Activated CD4-positive, alpha-beta memory T cell treated with anti-CD3 and anti-CD28 coated beads, Interleukin-2, amount 10 ng/mL, durations not matched to agents 7 days and 5 days (primary cell): ENCODE measurements around the gene MRPL34. TPM values are rescaled to one million over a fixed set of nuclear protein-coding genes. Genes with fewer than 3 reads are reported as not detected.

ENCODE experiments used
- CTCF ChIA-PET: fragments of 350-600 bp; sonication (Branson Sonifier 250); formaldehyde crosslinking; loops from one replicate; lab custom pipeline; 2021; ENCODE audit warnings: antibody characterized with exemption, inconsistent platforms; lab: Charles Lee
- POLR2A ChIA-PET: fragments of 350-600 bp; sonication (Branson Sonifier 250); formaldehyde crosslinking; loops from one replicate; lab custom pipeline; 2021; ENCODE audit warnings: antibody characterized with exemption; lab: Charles Lee
- DNase-seq: peaks from one replicate; pipeline ENCODE4 v3.0.0-alpha.2; 2020
- H3K27ac Mint-ChIP-seq: one replicate; pipeline ENCODE4 v1.8.0; 2021; ENCODE audit warnings: mild to moderate bottlenecking, mixed read lengths
- H3K27me3 Mint-ChIP-seq: one replicate; pipeline ENCODE4 v1.8.0; 2021; ENCODE audit warnings: mixed read lengths
- H3K36me3 Mint-ChIP-seq: one replicate; pipeline ENCODE4 v1.8.0; 2021; ENCODE audit warnings: low read depth, mixed read lengths
- H3K4me1 Mint-ChIP-seq: one replicate; pipeline ENCODE4 v1.8.0; 2021; ENCODE audit warnings: mixed read lengths
- H3K4me3 Mint-ChIP-seq: one replicate; pipeline ENCODE4 v1.8.0; 2021; ENCODE audit warnings: mild to moderate bottlenecking, mixed read lengths
- H3K9me3 Mint-ChIP-seq: one replicate; pipeline ENCODE4 v1.8.0; 2021; ENCODE audit warnings: mixed read lengths
- total RNA-seq, 2 experiments: library from RNA; stranded (reverse); gene quantifications; one replicate each; pipeline ENCODE4 v1.2.3, GENCODE V29; 2021

MRPL34 gene
- total RNA-seq, 2 experiments from 2014 or later: 82.8 to 98.3 TPM

GRCh38 chr19:17318966-17319365 lies 13.3 kb downstream of the MRPL34 start:
- DNase-seq: no peak
- Mint-ChIP-seq H3K27me3 (no peaks in the 10 kb centered on the region), H3K4me1 (peaks cover 26% of the 10 kb centered on the region), H3K36me3 (peaks cover 45% of the 10 kb centered on the region), H3K4me3 (no peak overlapping the region), H3K27ac (peak overlapping the region; percentile 47), H3K9me3 (no peaks in the 10 kb centered on the region)
- ChIA-PET CTCF (no interaction called here), POLR2A (interaction anchor here (1.0 kb wide), 2 partner anchors 9 kb away, joined by 3 to 5 read pairs; no protein-coding TSS in a partner anchor)

- CTCF ChIA-PET: no interaction called here
Measured at GRCh38 chr19:17319473-17320238, 14.0 kb downstream of the MRPL34 start.

DNA sequence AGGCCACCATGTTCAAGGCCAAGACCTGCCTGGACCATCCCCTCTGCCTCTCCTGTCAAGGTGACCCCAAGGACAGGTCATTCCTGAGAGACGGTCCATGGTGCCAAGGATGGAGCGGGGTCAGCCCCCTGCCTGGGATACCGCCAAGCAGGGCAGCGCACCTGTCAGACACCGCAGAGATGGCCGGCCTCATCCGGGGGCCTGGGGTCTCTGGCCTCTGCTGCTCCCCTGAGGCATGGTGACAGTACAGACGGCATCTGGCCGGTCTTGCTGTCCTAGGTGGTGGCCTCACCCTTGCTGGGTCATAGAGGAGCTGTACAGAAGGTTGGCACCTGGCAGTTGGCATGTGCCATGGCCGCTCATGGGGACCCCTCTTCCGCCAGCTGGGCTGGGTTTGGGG lies 14.8 kb downstream of the MRPL34 start:
- DNase-seq: no peak
- Mint-ChIP-seq H3K27me3 (no peaks in the 10 kb centered on the region), H3K9me3 (no peaks in the 10 kb centered on the region), H3K36me3 (peaks cover 36% of the 10 kb centered on the region), H3K4me1 (peaks cover 25% of the 10 kb centered on the region), H3K4me3 (no peak overlapping the region), H3K27ac (no peak overlapping the region)
- CTCF ChIA-PET: interaction anchor here (1.5 kb wide), 1 partner anchor 11 kb away, joined by 3 read pairs; the partner anchor contains the start of gene DDA1
- POLR2A ChIA-PET: interaction anchor here (1.3 to 4.9 kb wide), 2 partner anchors 10 to 13 kb away, joined by 3 to 21 read pairs; no protein-coding TSS in a partner anchor

More at GRCh38 chr19:17319473-17320238, 14.0 kb downstream of the MRPL34 start:
- peaks cover 26% of the 10 kb centered on the region for H3K4me1 Mint-ChIP-seq
- H3K4me3 Mint-ChIP-seq: no peak overlapping the region
- peaks cover 38% of the 10 kb centered on the region for H3K36me3 Mint-ChIP-seq
- no peaks in the 10 kb centered on the region for H3K27me3 Mint-ChIP-seq
- DNase-seq: no peak
- POLR2A ChIA-PET: interaction anchor here (1.0 kb wide), 2 partner anchors 8 to 9 kb away, joined by 3 to 5 read pairs; no protein-coding TSS in a partner anchor
- no peaks in the 10 kb centered on the region for H3K9me3 Mint-ChIP-seq
- no peak overlapping the region for H3K27ac Mint-ChIP-seq

DNA sequence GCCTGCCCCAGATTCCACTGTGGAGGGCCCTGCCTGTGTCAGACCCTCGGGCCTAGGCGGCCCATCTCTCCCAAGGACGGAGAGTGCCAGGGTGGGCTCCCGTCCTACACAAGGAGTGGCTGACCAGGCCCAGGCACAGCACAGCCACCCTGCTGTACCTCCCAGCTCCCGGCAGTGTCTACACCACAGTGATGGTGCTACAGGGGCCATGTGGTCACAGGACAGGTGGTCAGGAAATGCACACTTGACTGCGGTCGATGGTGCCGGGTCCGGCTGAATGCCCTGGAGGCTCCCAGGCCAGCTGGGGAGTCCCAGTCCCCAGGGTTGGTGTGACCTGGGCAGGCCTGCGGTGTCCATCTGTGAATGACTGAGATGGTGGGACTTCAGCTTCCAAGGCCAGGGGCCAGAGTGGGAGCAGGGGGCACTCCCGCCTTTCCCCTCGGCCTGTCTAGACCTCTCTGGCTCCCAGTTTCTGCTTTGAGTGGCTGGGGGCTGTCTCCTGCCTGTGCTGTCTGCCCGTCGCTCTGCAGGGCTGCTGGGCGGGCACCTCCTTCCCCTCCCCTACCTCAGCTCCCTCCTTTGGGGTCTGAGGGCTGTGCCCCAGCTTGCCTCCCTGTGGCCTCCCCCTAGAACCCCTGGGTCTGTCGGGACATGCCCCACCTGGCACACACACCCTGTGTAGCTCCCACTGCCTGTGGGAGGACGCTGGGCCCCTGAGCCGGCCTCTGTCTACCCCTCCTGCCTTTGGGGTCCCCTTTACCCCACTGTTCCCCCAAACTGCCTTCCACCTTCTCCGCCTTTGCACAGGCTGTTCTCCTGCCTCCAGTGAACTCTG lies 16.2 kb downstream of the MRPL34 start:
- no peak for DNase-seq
- no peak overlapping the region for H3K27ac Mint-ChIP-seq
- peaks cover 28% of the 10 kb centered on the region for H3K36me3 Mint-ChIP-seq
- ChIA-PET CTCF (interaction anchor here (0.6 to 1.5 kb wide), 2 partner anchors 12 to 63 kb away, joined by 3 to 4 read pairs; partner anchors contain the start of gene DDA1), POLR2A (interaction anchor here (0.7 to 4.9 kb wide), 5 partner anchors 8 to 12 kb away, joined by 3 to 21 read pairs (median 3); partner anchors contain the start of gene DDA1)
- H3K4me1 Mint-ChIP-seq: peaks cover 13% of the 10 kb centered on the region
- H3K9me3 Mint-ChIP-seq: no peaks in the 10 kb centered on the region
- H3K27me3 Mint-ChIP-seq: no peaks in the 10 kb centered on the region
- no peak overlapping the region for H3K4me3 Mint-ChIP-seq

DNA sequence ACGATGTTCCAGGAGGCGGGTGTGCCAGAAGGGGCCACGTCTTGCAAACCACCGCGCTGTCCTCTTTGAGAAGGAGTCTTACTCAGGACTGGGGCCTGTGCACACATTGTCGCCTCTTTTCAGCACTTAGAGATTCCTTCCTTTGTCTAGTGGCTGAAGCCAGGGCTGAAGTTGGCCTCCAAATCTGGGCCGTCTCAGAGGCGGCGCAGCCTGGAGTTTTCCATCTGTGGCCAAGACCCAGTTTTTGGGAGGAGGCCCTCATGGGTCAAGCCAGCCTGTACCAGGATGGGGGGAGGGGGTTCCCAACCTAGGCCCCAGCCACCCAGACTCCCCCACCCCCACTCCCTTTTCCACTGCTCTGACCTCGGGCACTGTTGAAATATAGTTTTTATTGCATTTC lies 17.2 kb downstream of the MRPL34 start:
- CTCF ChIA-PET: no interaction called here
- peaks cover 28% of the 10 kb centered on the region for H3K36me3 Mint-ChIP-seq
- peaks cover 5% of the 10 kb centered on the region for H3K4me1 Mint-ChIP-seq
- H3K27ac Mint-ChIP-seq: no peak overlapping the region
- no peaks in the 10 kb centered on the region for H3K9me3 Mint-ChIP-seq
- peaks cover 1% of the 10 kb centered on the region for H3K27me3 Mint-ChIP-seq
- no peak for DNase-seq
- POLR2A ChIA-PET: interaction anchor here (4.9 kb wide), 1 partner anchor 10 kb away, joined by 21 read pairs; no protein-coding TSS in a partner anchor
- no peak overlapping the region for H3K4me3 Mint-ChIP-seq

DNA sequence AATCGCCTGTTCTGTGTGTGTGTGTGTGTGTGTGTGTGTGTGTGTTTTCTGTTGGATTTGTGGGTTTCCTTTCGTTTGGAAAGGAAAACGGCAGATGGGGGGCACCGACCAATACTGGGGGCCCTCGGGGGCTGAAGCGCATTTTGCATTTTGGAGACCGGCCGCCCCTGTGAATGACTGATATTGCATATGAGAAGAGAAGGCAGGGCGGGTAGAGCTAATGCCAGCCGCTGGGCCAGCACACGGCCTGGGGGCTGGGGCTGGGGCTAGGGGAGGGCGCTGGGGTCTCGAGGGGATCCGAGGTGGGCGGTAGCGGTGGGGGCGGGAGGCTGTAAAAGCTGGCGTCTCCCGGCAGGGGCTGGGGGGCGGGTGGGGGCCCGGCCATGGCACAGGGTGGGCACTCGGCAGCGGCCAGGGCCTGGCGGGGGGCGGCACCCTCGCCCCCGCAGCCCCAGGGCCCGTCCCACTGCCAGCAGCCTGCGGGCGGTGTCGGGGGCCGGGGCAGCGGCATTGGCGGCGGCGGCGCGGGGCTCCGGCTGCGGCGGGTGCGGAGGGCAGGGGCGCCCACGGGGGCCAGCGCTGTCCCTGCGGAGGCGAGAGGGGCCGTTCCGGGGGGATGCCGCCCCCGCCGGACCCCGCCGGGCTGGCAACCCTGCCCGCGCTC lies 17.8 kb downstream of the MRPL34 start:
- Mint-ChIP-seq H3K4me3 (no peak overlapping the region), H3K27ac (no peak overlapping the region), H3K9me3 (no peaks in the 10 kb centered on the region), H3K36me3 (peaks cover 28% of the 10 kb centered on the region), H3K27me3 (peaks cover 2% of the 10 kb centered on the region), H3K4me1 (peaks cover 5% of the 10 kb centered on the region)
- no peak for DNase-seq
- POLR2A ChIA-PET: interaction anchor here (2.2 to 4.9 kb wide), 2 partner anchors 10 to 15 kb away, joined by 10 to 21 read pairs; partner anchors contain the start of gene DDA1
- CTCF ChIA-PET: no interaction called here

DNA sequence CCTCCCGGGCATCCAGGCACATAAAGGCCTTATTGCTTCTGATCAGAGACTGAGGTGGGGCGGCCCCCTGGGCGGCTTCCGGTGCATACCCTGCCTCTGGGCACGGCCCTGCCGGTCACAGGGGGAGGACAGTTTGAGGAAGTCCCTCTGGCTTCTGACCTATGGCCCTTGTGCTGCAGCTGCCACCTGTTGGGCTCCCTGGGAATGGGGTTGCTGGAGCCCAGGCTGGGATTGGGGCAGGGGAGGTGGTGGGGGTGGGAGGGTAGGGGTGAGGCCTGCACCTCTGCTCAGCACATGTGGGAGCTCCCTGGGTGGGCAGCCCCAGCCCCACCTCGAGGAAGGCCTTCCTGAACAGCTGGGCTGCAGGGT lies 18.3 kb downstream of the MRPL34 start:
- Mint-ChIP-seq H3K27ac (no peak overlapping the region), H3K9me3 (no peaks in the 10 kb centered on the region), H3K27me3 (peaks cover 2% of the 10 kb centered on the region), H3K36me3 (peaks cover 26% of the 10 kb centered on the region), H3K4me3 (no peak overlapping the region), H3K4me1 (peaks cover 5% of the 10 kb centered on the region)
- DNase-seq: no peak
- ChIA-PET POLR2A (interaction anchor here (1.0 to 4.9 kb wide), 4 partner anchors 9 to 21 kb away, joined by 4 to 21 read pairs (median 7); partner anchors contain the start of genes ABHD8 and DDA1), CTCF (no interaction called here)

DNA sequence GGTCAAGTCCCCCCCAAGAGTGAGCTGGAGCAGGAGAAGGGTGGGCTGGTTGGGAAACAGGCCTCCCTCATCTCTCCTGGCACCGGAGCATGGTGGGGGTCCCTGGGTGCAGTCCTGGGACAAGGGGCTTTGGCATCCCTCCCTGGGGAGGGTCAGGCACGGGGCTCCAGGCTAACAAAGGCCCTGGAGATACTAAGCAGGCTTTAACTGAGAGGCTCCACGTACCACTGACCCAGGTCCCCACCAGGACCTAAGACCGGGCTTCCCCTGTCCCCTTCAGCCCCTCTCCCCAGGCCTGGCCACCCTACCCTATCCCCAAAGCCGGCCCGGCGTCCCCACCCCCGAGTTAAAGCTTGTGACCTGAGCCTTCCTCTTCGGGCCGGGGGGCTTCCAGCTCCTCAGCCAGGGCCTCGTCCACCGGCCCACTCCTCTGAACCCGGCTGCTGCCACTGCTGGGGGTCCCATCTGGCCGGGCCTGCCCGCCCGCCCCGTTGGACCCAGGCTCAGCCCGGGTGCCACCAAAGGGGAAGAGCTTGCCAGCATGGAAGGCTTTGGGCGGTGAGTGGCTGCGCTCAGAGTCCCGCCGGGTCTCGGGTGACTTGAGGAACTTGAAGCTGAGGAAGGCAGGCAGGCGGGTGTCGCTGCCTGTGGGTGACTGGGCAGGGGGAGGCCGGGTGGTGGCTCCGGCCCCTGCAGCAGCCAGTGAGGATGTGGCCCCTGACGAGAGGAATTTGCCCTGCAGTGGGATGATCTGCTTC lies 18.9 kb downstream of the MRPL34 start:
- Mint-ChIP-seq H3K27ac (no peak overlapping the region), H3K4me3 (no peak overlapping the region), H3K9me3 (no peaks in the 10 kb centered on the region), H3K27me3 (peaks cover 4% of the 10 kb centered on the region), H3K36me3 (peaks cover 21% of the 10 kb centered on the region), H3K4me1 (peaks cover 8% of the 10 kb centered on the region)
- no peak for DNase-seq
- ChIA-PET CTCF (no interaction called here), POLR2A (interaction anchor here (1.0 to 4.9 kb wide), 4 partner anchors 9 to 21 kb away, joined by 4 to 21 read pairs (median 7); partner anchors contain the start of genes ABHD8 and DDA1)

- Mint-ChIP-seq H3K4me3 (no peak overlapping the region), H3K27ac (no peak overlapping the region), H3K36me3 (peaks cover 18% of the 10 kb centered on the region), H3K9me3 (no peaks in the 10 kb centered on the region), H3K27me3 (peaks cover 9% of the 10 kb centered on the region), H3K4me1 (peaks cover 12% of the 10 kb centered on the region)
- no peak for DNase-seq
- ChIA-PET POLR2A (interaction anchor here (1.3 to 4.9 kb wide), 3 partner anchors 8 to 16 kb away, joined by 4 to 21 read pairs (median 10); partner anchors contain the start of gene DDA1), CTCF (no interaction called here)
Measured at GRCh38 chr19:17325133-17325532, 19.5 kb downstream of the MRPL34 start.

- POLR2A ChIA-PET: interaction anchor here (1.4 to 2.2 kb wide), 3 partner anchors 8 to 17 kb away, joined by 3 to 10 read pairs (median 3); partner anchors contain the start of gene DDA1
- H3K4me3 Mint-ChIP-seq: no peak overlapping the region
- no peaks in the 10 kb centered on the region for H3K9me3 Mint-ChIP-seq
- DNase-seq: no peak
- H3K27me3 Mint-ChIP-seq: peaks cover 15% of the 10 kb centered on the region
- CTCF ChIA-PET: no interaction called here
- peaks cover 17% of the 10 kb centered on the region for H3K4me1 Mint-ChIP-seq
- H3K27ac Mint-ChIP-seq: no peak overlapping the region
- peaks cover 16% of the 10 kb centered on the region for H3K36me3 Mint-ChIP-seq
Measured at GRCh38 chr19:17325881-17326594, 20.4 kb downstream of the MRPL34 start.

- Mint-ChIP-seq H3K4me1 (peaks cover 17% of the 10 kb centered on the region), H3K27me3 (peaks cover 15% of the 10 kb centered on the region), H3K9me3 (no peaks in the 10 kb centered on the region), H3K27ac (no peak overlapping the region), H3K4me3 (no peak overlapping the region), H3K36me3 (peaks cover 15% of the 10 kb centered on the region)
- DNase-seq: no peak
- ChIA-PET POLR2A (interaction anchor here (1.4 to 1.5 kb wide), 2 partner anchors 9 to 16 kb away, joined by 3 read pairs; no protein-coding TSS in a partner anchor), CTCF (no interaction called here)
Measured at GRCh38 chr19:17326595-17326966, 20.9 kb downstream of the MRPL34 start.
